Upper lobe of right lung (tissue), 1 donor: Measurements from ENCODE around the gene SULT1C4. TPM values are rescaled to one million over a fixed set of nuclear protein-coding genes. Genes with fewer than 3 reads are reported as not detected.

Experiments used
- ATAC-seq: fragments of 200-7000 bp; cut with Tn5 transposase; one replicate; pipeline ENCODE4 v1.9.1; 2020; ENCODE audit warnings: mild to moderate bottlenecking, moderate library complexity
- DNase-seq: peaks from one replicate; pipeline ENCODE4 v3.0.0-alpha.2; 2020
- H3K27ac ChIP-seq: fragments of 200-600 bp; one replicate; pipeline ENCODE4 v1.8.0; 2022
- H3K27me3 ChIP-seq: fragments of 200-600 bp; one replicate; pipeline ENCODE4 v1.8.0; 2022; ENCODE audit warnings: mild to moderate bottlenecking
- H3K36me3 ChIP-seq: fragments of 200-600 bp; one replicate; pipeline ENCODE4 v1.8.0; 2022
- H3K4me1 ChIP-seq: fragments of 200-600 bp; one replicate; pipeline ENCODE4 v1.8.0; 2022
- H3K4me3 ChIP-seq: fragments of 200-600 bp; one replicate; pipeline ENCODE4 v1.8.0; 2022; ENCODE audit warnings: mild to moderate bottlenecking
- H3K9me3 ChIP-seq: fragments of 200-600 bp; one replicate; pipeline ENCODE4 v1.8.0; 2022
- CTCF ChIP-seq: fragments of 200-600 bp; IDR thresholded peaks from one replicate; pipeline ENCODE4 v1.8.0; 2022; ENCODE audit warnings: antibody characterized with exemption
- intact Hi-C: fragments of 100-400 bp; cut with DNase I; formaldehyde crosslinking; loops from one replicate; pipeline ENCODE4 v1.11.0; 2022
- total RNA-seq: library from RNA; stranded (reverse); fragmentation: NEBNext Ultra II Directional; extraction: Animal tissue kit (Norgen Biotek cat#: 25700); gene quantifications from one replicate; pipeline ENCODE4 v1.2.1, GENCODE V29; 2021
- donor health status: DM: no; HTN: yes; CAD: no; lungs with severe emphysema.

SULT1C4 gene
- total RNA-seq, 1 donor from 2014 or later, result 11.6 TPM

- no peak overlapping the region for H3K4me3 ChIP-seq
- no peaks in the 10 kb centered on the region for H3K36me3 ChIP-seq
Observed at GRCh38 chr2:108384662-108385393, 7.1 kb downstream of the SULT1C4 start.

GRCh38 chr2:108385411-108386071, 7.8 kb downstream of the SULT1C4 start:
- no peak overlapping the region for H3K4me3 ChIP-seq
- H3K9me3 ChIP-seq, result no peaks in the 10 kb centered on the region
- TF ChIP-seq CTCF, result no peak
- H3K36me3 ChIP-seq, result no peaks in the 10 kb centered on the region
- no peak overlapping the region for H3K27ac ChIP-seq
- ATAC-seq (no peak), DNase-seq (no peak)
- intact Hi-C loops, result no loop called here
- no peaks in the 10 kb centered on the region for H3K27me3 ChIP-seq
- H3K4me1 ChIP-seq, result no peaks in the 10 kb centered on the region

More at GRCh38 chr2:108384662-108385393, 7.1 kb downstream of the SULT1C4 start:
- TF ChIP-seq CTCF, result no peak
- Histone ChIP-seq H3K9me3 (no peaks in the 10 kb centered on the region), H3K27me3 (no peaks in the 10 kb centered on the region), H3K27ac (no peak overlapping the region), H3K4me1 (no peaks in the 10 kb centered on the region)
- intact Hi-C loops, result no loop called here
- DNase-seq (no peak), ATAC-seq (no peak)

- Histone ChIP-seq H3K36me3 (no peaks in the 10 kb centered on the region), H3K27me3 (no peaks in the 10 kb centered on the region), H3K4me3 (no peak overlapping the region), H3K4me1 (no peaks in the 10 kb centered on the region), H3K27ac (no peak overlapping the region), H3K9me3 (peaks cover 10% of the 10 kb centered on the region)
- no peak for TF ChIP-seq CTCF
- intact Hi-C loops, result no loop called here
- ATAC-seq, result no peak
- no peak for DNase-seq
Observed at GRCh38 chr2:108388045-108388444, 10.3 kb downstream of the SULT1C4 start.

GRCh38 chr2:108390340-108390739, 12.6 kb downstream of the SULT1C4 start:
- no peak for DNase-seq
- ATAC-seq, result no peak
- TF ChIP-seq CTCF, result no peak
- Histone ChIP-seq H3K4me3 (no peak overlapping the region), H3K27ac (no peak overlapping the region), H3K9me3 (peaks cover 10% of the 10 kb centered on the region), H3K27me3 (no peaks in the 10 kb centered on the region), H3K36me3 (no peaks in the 10 kb centered on the region), H3K4me1 (no peaks in the 10 kb centered on the region)
- intact Hi-C loops, result no loop called here

GRCh38 chr2:108392029-108392428, 14.3 kb downstream of the SULT1C4 start:
- no peak for ATAC-seq
- no peaks in the 10 kb centered on the region for H3K4me1 ChIP-seq
- no peak for TF ChIP-seq CTCF
- no peak for DNase-seq
- no peak overlapping the region for H3K27ac ChIP-seq
- peaks cover 10% of the 10 kb centered on the region for H3K9me3 ChIP-seq
- no peaks in the 10 kb centered on the region for H3K27me3 ChIP-seq
- no peak overlapping the region for H3K4me3 ChIP-seq
- intact Hi-C loops, result no loop called here
- H3K36me3 ChIP-seq, result no peaks in the 10 kb centered on the region
